WERI-Rb-1 (cell line): ENCODE measurements around the gene UBC.

Experiments
- DNase-seq: peaks from one replicate; pipeline ENCODE4 v3.0.0-alpha.2; 2020
- H3K27ac ChIP-seq: fragments of 250-450 bp; sonication (Bioruptor Pico); 2 replicates; pipeline ENCODE4 v1.5.1; 2020; ENCODE audit warnings: mild to moderate bottlenecking, moderate library complexity
- H3K27me3 ChIP-seq: fragments of 250-450 bp; sonication (Bioruptor Pico); 2 replicates; pipeline ENCODE4 v1.5.1; 2021; ENCODE audit warnings: mild to moderate bottlenecking, low read depth, moderate library complexity; ENCODE audit not compliant: insufficient read depth, severe bottlenecking
- H3K36me3 ChIP-seq: fragments of 250-450 bp; sonication (Bioruptor Pico); 2 replicates; pipeline ENCODE4 v1.5.1; 2020; ENCODE audit warnings: mild to moderate bottlenecking, moderate library complexity
- H3K4me3 ChIP-seq: 2 replicates; pipeline ENCODE4 v1.5.1; 2011; ENCODE audit warnings: low read depth, mild to moderate bottlenecking, control low read depth, low read length
- H3K9me3 ChIP-seq: fragments of 250-450 bp; sonication (Bioruptor Pico); 2 replicates; pipeline ENCODE4 v1.5.1; 2021; ENCODE audit warnings: mild to moderate bottlenecking, moderate library complexity; ENCODE audit not compliant: severe bottlenecking
- TF ChIP-seq, protein P1 (sequence below): IDR thresholded peaks from 2 replicates; pipeline ENCODE4 v1.5.1; 2011; ENCODE audit warnings: low read depth, mild to moderate bottlenecking, control low read depth, inconsistent platforms, low read length

The UBC gene

DNA sequence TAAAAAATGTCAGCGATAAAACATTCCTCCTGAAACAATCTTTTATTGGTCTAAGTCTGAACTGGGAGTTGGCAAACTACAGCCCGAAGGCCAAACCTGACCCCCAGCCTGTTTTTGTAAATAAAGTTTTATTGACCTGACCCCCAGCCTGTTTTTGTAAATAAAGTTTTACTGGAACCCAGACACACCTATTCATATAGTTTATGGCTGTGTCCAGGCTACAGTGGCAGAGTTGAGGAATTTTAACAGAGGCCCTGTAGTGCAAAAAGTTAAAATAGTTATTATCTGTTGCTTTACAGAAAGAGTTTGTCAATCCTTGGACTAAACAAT, 38.7 kb downstream of the UBC start:
- Histone ChIP-seq H3K36me3 (no peaks in the 10 kb centered on the region), H3K27ac (no peak overlapping the region), H3K4me3 (no peak overlapping the region), H3K27me3 (no peaks in the 10 kb centered on the region), H3K9me3 (no peaks in the 10 kb centered on the region)
- TF ChIP-seq, protein P1, sequence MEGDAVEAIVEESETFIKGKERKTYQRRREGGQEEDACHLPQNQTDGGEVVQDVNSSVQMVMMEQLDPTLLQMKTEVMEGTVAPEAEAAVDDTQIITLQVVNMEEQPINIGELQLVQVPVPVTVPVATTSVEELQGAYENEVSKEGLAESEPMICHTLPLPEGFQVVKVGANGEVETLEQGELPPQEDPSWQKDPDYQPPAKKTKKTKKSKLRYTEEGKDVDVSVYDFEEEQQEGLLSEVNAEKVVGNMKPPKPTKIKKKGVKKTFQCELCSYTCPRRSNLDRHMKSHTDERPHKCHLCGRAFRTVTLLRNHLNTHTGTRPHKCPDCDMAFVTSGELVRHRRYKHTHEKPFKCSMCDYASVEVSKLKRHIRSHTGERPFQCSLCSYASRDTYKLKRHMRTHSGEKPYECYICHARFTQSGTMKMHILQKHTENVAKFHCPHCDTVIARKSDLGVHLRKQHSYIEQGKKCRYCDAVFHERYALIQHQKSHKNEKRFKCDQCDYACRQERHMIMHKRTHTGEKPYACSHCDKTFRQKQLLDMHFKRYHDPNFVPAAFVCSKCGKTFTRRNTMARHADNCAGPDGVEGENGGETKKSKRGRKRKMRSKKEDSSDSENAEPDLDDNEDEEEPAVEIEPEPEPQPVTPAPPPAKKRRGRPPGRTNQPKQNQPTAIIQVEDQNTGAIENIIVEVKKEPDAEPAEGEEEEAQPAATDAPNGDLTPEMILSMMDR, result no peak
- no peak for DNase-seq

DNA sequence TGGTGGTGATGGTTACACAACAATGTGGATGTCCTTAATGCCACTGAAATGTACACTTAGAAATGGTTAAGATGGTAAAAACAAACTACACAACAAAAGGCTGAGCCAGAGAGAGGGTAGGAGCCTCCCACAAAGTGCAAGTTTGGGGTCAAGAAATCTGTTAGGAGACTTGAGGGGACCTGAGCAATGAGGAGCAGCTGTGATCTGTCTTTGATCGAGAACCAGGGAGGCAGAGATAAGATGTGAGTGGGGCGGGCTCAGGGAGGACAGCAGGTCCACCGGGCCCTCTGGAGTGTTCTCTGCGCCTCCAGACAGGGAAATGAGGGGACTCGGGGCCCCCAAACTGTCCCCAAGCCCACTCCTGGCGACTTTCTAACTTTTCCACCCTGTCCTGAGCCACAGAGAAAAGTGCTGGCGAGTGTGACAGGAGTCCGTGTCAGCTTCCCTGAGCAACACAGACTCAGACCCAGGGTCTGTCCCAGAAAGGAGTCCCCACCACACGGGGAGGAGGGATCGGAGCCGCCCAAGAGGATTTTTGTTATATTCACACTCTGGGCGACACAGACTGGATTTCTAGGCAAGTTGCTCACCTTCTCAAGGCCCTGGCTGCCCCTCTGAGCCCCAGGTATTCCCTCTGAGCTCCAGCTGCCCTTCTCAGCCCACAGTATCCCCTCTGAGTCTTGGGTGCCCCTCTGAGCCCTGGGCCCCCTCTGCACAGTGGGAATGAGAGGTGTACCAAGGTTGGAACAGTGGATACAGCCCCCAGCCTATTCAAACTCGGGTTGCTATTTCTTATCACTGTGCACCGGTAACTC, 39.3 kb downstream of the UBC start:
- TF ChIP-seq, protein P1, result no peak
- Histone ChIP-seq H3K27ac (no peak overlapping the region), H3K9me3 (no peaks in the 10 kb centered on the region)

DNA sequence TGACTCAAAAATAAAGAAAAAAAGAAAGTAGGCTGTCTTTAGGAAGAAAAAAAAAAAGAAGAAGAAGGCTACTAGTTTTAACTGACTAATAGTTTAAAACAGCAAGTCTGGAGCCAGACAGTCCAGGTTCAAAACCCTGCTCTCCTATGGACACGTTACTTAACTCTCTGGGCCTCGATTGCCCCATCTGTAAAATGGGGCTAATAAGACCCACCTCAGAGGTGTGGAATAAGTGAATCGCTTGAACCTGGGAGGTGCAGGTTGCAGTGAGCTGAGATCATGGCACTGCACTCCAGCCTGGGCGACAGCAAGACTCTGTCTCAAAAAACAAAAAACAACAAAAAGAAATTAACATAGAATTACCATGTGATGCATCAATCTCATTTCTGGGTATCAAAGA, 40.3 kb downstream of the UBC start:
- TF ChIP-seq, protein P1, result no peak
- H3K27me3 ChIP-seq, result no peaks in the 10 kb centered on the region
- H3K4me3 ChIP-seq, result no peak overlapping the region
- no peak for DNase-seq
- H3K27ac ChIP-seq, result no peak overlapping the region
- no peaks in the 10 kb centered on the region for H3K9me3 ChIP-seq
- H3K36me3 ChIP-seq, result no peaks in the 10 kb centered on the region

More for the DNA sequence above, 39.3 kb downstream of the UBC start:
- no peak for DNase-seq
- H3K4me3 ChIP-seq, result no peak overlapping the region
- H3K36me3 ChIP-seq, result no peaks in the 10 kb centered on the region
- no peaks in the 10 kb centered on the region for H3K27me3 ChIP-seq

DNA sequence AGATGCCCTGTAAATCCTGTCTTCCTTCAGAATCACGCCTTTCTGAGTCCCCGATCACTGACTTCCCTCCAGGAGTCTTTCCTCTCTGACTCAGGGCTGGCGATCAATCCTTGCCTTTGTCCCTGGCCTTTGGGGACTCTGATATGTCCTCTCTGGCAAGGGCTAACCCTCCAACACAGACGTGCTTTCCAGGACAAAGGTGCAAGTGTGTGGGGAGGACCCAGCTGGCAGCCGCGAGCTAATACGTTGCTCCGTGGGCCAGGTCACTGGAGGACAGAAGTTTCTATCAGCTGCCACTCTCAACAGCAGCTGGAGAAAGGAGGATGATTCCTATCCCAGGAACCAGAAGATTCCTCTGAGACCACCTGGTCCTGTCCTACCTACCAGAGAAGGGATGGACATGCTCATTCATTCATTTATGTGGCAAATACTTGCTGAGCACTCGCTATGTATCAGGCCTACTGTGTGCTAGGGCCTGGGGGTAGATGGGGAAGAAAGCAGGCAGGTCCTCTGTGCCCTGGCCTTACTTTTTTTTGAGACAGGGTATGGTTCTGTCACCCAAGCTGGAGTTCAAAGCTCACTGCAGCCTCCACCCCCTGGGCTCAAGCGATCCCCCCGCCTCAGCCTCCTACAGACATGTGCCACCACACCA, 42.3 kb downstream of the UBC start:
- no peak overlapping the region; the same call in 1 of the 2 replicates for H3K4me3 ChIP-seq
- H3K36me3 ChIP-seq, result no peaks in the 10 kb centered on the region
- H3K27me3 ChIP-seq, result no peaks in the 10 kb centered on the region
- H3K9me3 ChIP-seq, result no peaks in the 10 kb centered on the region
- TF ChIP-seq, protein P1, result no peak
- peak; percentile 66 for DNase-seq
- H3K27ac ChIP-seq, result peak overlapping the region; percentile 53

DNA sequence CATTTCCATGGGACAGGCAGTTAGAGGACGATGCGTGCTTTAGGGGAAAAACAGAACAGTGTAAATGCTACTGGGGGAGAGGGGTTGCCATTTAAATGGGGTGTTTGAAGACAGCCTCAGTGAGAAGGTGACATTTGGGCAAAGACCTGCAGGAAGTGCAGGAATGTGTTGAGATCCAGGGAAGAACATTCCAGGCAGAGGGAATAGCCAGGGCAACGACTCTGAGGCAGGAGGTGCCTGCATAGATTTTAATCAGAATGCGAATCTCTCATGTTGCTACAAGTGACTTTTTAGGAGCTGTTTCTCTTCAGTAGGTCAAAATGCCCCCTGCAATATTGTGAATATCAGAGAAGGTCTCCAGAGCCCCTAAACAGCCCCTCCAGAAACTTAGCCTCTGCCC, 43.2 kb downstream of the UBC start:
- Histone ChIP-seq H3K9me3 (no peaks in the 10 kb centered on the region), H3K36me3 (no peaks in the 10 kb centered on the region), H3K27ac (peak overlapping the region; percentile 53), H3K4me3 (no peak overlapping the region), H3K27me3 (no peaks in the 10 kb centered on the region)
- TF ChIP-seq, protein P1, result no peak
- no peak for DNase-seq
